Fibroblast of the conjunctiva (primary cell): Measurements from ENCODE around the gene ZC3H15.
A peak's percentile ranks its signal among the peaks of the same experiment; 100 is the strongest.

ENCODE experiments used
- DNase-seq: peaks from one replicate; pipeline ENCODE4 v3.0.0-alpha.2; 2010; ENCODE audit warnings: low read depth

Gene ZC3H15

GRCh38 chr2:186543561-186544131 lies 57.6 kb downstream of the ZC3H15 start:
- DNase-seq: peak; percentile 83

- DNase-seq: peak; percentile 74
These were observed 58.2 kb downstream of the ZC3H15 start for GRCh38 chr2:186544255-186544675.

- DNase-seq: no peak
These were observed 60.8 kb downstream of the ZC3H15 start for GRCh38 chr2:186546846-186547245.

GRCh38 chr2:186551323-186552050 lies 65.4 kb downstream of the ZC3H15 start:
- DNase-seq: peak; percentile 69

GRCh38 chr2:186554429-186554828 lies 68.4 kb downstream of the ZC3H15 start:
- DNase-seq: no peak

GRCh38 chr2:186554850-186555671 lies 69.0 kb downstream of the ZC3H15 start:
- no peak for DNase-seq

GRCh38 chr2:186558512-186559276 lies 72.6 kb downstream of the ZC3H15 start:
- DNase-seq: no peak
